A673 (cell line): ENCODE results near the gene PDLIM5. TPM values are rescaled to one million over a fixed set of nuclear protein-coding genes. Genes with fewer than 3 reads are reported as not detected.
"Not testable (repeated sequence)": the region's sequence is repeated elsewhere in the genome, so short reads cannot be mapped to it uniquely, and the experiment has no call there.

ENCODE experiments used
- BruUV-seq: library from RNA; stranded (reverse); fragments of 400-500 nt; replicated peaks from 2 replicates; lab custom pipeline; 2021; lab: Mats Ljungman, UMichigan
- CTCF ChIA-PET: fragments of 300-600 bp; sonication (Branson Sonifier 250); formaldehyde crosslinking; loops from one replicate; lab custom pipeline; 2022; ENCODE audit warnings: antibody characterized with exemption; lab: Charles Lee
- POLR2A ChIA-PET: fragments of 300-600 bp; sonication (Branson Sonifier 250); formaldehyde crosslinking; loops from one replicate; lab custom pipeline; 2022; ENCODE audit warnings: antibody characterized with exemption; ENCODE audit not compliant: low non-redundant PET; lab: Charles Lee
- DNase-seq: peaks from one replicate; pipeline ENCODE4 v3.0.0-alpha.2; 2015; ENCODE audit warnings: low spot score
- H3K27ac ChIP-seq: fragments of 200-600 bp; sonication (generic); 2 replicates; pipeline ENCODE4 v1.5.1; 2016; ENCODE audit warnings: mixed run types, low read depth, mild to moderate bottlenecking, mixed read lengths, antibody characterized with exemption, low read length; ENCODE audit not compliant: poor library complexity, severe bottlenecking
- H3K27me3 ChIP-seq: fragments of 200-600 bp; sonication (generic); replicated peaks from 2 replicates; pipeline ENCODE4 v1.6.1; 2017; ENCODE audit warnings: mixed run types, low read depth, mild to moderate bottlenecking, mixed read lengths, antibody characterized with exemption, low read length; ENCODE audit not compliant: insufficient read depth, poor library complexity
- H3K36me3 ChIP-seq: fragments of 200-600 bp; sonication (generic); 2 replicates; pipeline ENCODE4 v1.6.1; 2016; ENCODE audit warnings: mixed run types, mild to moderate bottlenecking, mixed read lengths, antibody characterized with exemption, low read length; ENCODE audit not compliant: insufficient read depth, poor library complexity, severe bottlenecking
- H3K4me1 ChIP-seq: fragments of 200-600 bp; sonication (generic); 2 replicates; pipeline ENCODE4 v1.6.1; 2017; ENCODE audit warnings: mixed run types, mild to moderate bottlenecking, mixed read lengths, antibody characterized with exemption, low read length; ENCODE audit not compliant: insufficient read depth, poor library complexity, severe bottlenecking
- H3K4me3 ChIP-seq: fragments of 200-600 bp; sonication (generic); 2 replicates; pipeline ENCODE4 v1.5.1; 2016; ENCODE audit warnings: low read depth, mixed run types, mild to moderate bottlenecking, mixed read lengths, low read length; ENCODE audit not compliant: poor library complexity, severe bottlenecking
- H3K9me3 ChIP-seq: fragments of 200-600 bp; sonication (generic); 2 replicates; pipeline ENCODE4 v1.6.1; 2016; ENCODE audit warnings: mixed run types, low read depth, mild to moderate bottlenecking, mixed read lengths, antibody characterized with exemption, low read length; ENCODE audit not compliant: poor library complexity, severe bottlenecking
- CTCF ChIP-seq: fragments of 300-800, 200-600 bp; sonication (generic); conservative IDR thresholded peaks from 2 replicates; pipeline ENCODE4 v1.5.1; 2017; ENCODE audit warnings: low read depth, mild to moderate bottlenecking, antibody characterized with exemption, low read length, moderate library complexity, mixed read lengths
- EZH2 ChIP-seq: fragments of 200-600 bp; sonication (generic); IDR thresholded peaks from 2 replicates; pipeline ENCODE4 v1.6.1; 2017; ENCODE audit warnings: borderline replicate concordance, low read depth, mild to moderate bottlenecking, mixed read lengths, antibody characterized with exemption, low read length; ENCODE audit not compliant: poor library complexity, severe bottlenecking
- intact Hi-C: fragments of 100-400 bp; cut with micrococcal nuclease; formaldehyde crosslinking; loops from one replicate; pipeline ENCODE4 v1.10.0; 2022; ENCODE audit not compliant: unreplicated experiment
- total RNA-seq: library from RNA; stranded (reverse); gene quantifications from 2 replicates; pipeline ENCODE4 v1.2.3, GENCODE V29; 2021

PDLIM5 gene
- total RNA-seq, 1 experiment from 2014 or later: 174 TPM

- POLR2A ChIA-PET: no interaction called here
- TF ChIP-seq CTCF (no peak), EZH2 (no peak)
- H3K4me1 ChIP-seq: peaks cover 3% of the 10 kb centered on the region
- no peak for DNase-seq
- intact Hi-C loops: no loop called here
- no peaks in the 10 kb centered on the region for H3K9me3 ChIP-seq
- no peak overlapping the region for H3K4me3 ChIP-seq
- no peaks in the 10 kb centered on the region for H3K27me3 ChIP-seq
- H3K27ac ChIP-seq: no peak overlapping the region
- peaks cover 2% of the 10 kb centered on the region for H3K36me3 ChIP-seq
- BruUV-seq: no TSS peak
- CTCF ChIA-PET: no interaction called here
Measured at GRCh38 chr4:94511591-94511990, 59.8 kb downstream of the PDLIM5 start.

GRCh38 chr4:94513532-94513931, 61.8 kb downstream of the PDLIM5 start:
- BruUV-seq, DNase-seq, H3K36me3 ChIP-seq, H3K9me3 ChIP-seq, POLR2A ChIA-PET, H3K4me3 ChIP-seq, H3K27ac ChIP-seq, intact Hi-C loops, CTCF ChIA-PET, H3K27me3 ChIP-seq: not testable (repeated sequence)
- H3K4me1 ChIP-seq: peaks cover 19% of the 10 kb centered on the region

DNA sequence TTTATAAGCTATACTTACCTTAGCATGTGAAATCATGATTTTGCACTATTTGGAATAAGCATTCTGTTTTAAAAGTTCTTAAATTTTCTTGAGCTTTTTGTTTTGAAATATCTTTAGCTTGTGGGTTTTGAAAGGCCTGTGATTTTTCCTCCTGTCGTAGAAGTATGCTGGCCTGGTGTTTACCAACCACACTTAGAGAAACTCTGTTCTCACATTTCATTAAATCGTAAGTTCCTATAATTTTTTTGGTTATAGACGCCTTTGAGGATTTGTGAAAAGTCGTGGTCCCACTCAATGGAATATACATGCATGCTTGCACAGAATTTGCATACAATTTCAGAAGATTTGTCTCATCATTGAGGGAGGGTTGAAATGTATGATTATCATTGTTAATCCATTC, 63.6 kb downstream of the PDLIM5 start:
- H3K4me3 ChIP-seq: no peak overlapping the region
- peaks cover 37% of the 10 kb centered on the region for H3K4me1 ChIP-seq
- no peaks in the 10 kb centered on the region for H3K9me3 ChIP-seq
- no peaks in the 10 kb centered on the region for H3K27me3 ChIP-seq
- intact Hi-C loops: no loop called here
- H3K36me3 ChIP-seq: peaks cover 2% of the 10 kb centered on the region
- DNase-seq: no peak
- no TSS peak for BruUV-seq
- no peak for TF ChIP-seq CTCF
- no peak for TF ChIP-seq EZH2
- peak overlapping the region; percentile 23 for H3K27ac ChIP-seq
- ChIA-PET CTCF (no interaction called here), POLR2A (no interaction called here)

DNA sequence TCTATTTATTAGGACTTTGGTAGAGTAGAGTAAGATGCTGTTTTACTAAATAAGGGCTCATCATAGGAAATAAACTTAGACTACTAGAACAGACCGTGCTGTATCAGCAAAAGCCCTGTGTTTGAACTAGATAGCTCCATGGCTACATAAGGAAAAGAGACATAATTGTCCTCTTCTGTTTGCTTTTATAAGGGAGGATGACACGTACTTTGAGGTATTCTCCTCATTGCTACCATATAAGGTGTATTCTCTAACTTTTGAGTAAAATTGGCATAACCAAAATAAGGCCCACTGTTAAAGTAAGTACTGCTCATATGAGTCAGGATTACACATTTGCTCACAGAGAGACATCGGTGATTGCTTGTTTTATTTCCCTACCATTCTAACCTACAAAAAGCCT, 64.3 kb downstream of the PDLIM5 start:
- H3K4me3 ChIP-seq: no peak overlapping the region
- no peak for DNase-seq
- H3K4me1 ChIP-seq: peaks cover 43% of the 10 kb centered on the region
- POLR2A ChIA-PET: no interaction called here
- H3K27ac ChIP-seq: no peak overlapping the region
- no peaks in the 10 kb centered on the region for H3K36me3 ChIP-seq
- no peaks in the 10 kb centered on the region for H3K9me3 ChIP-seq
- TF ChIP-seq CTCF: no peak
- TF ChIP-seq EZH2: no peak
- intact Hi-C loops: no loop called here
- no TSS peak for BruUV-seq
- no peaks in the 10 kb centered on the region for H3K27me3 ChIP-seq
- CTCF ChIA-PET: no interaction called here
